KOPT-K1 (cell line): ENCODE measurements around the gene PRRC2C.

Experiments used
- H3K27ac ChIP-seq: fragments of 200-600 bp; sonication (generic); 2 replicates; pipeline ENCODE4 v1.5.1; 2016; ENCODE audit warnings: antibody characterized with exemption, mild to moderate bottlenecking, low read depth, low read length; ENCODE audit not compliant: poor library complexity, severe bottlenecking
- H3K36me3 ChIP-seq: fragments of 200-600 bp; sonication (generic); 2 replicates; pipeline ENCODE4 v1.5.1; 2017; ENCODE audit warnings: antibody characterized with exemption, mild to moderate bottlenecking, low read length, moderate library complexity; ENCODE audit not compliant: insufficient read depth
- H3K9me3 ChIP-seq: fragments of 200-600 bp; sonication (generic); 2 replicates; pipeline ENCODE4 v1.5.1; 2017; ENCODE audit warnings: antibody characterized with exemption, low read length, mild to moderate bottlenecking; ENCODE audit not compliant: insufficient read depth, poor library complexity, severe bottlenecking

The PRRC2C gene

GRCh38 chr1:171484760-171485374 lies 463 bp upstream of the PRRC2C start:
- Histone ChIP-seq H3K27ac (peak overlapping the region; percentile 96), H3K36me3 (peaks cover 22% of the 10 kb centered on the region), H3K9me3 (no peaks in the 10 kb centered on the region)

- H3K9me3 ChIP-seq, result no peaks in the 10 kb centered on the region
- peak overlapping the region; percentile 96 for H3K27ac ChIP-seq
- peaks cover 32% of the 10 kb centered on the region for H3K36me3 ChIP-seq
These were observed 754 bp downstream of the PRRC2C start for GRCh38 chr1:171486048-171486519.

- Histone ChIP-seq H3K9me3 (no peaks in the 10 kb centered on the region), H3K27ac (no peak overlapping the region), H3K36me3 (peaks cover 39% of the 10 kb centered on the region)
These were observed 1.7 kb downstream of the PRRC2C start for GRCh38 chr1:171487038-171487437.

- Histone ChIP-seq H3K27ac (no peak overlapping the region), H3K9me3 (no peaks in the 10 kb centered on the region), H3K36me3 (peaks cover 47% of the 10 kb centered on the region)
These were observed 3.0 kb downstream of the PRRC2C start for GRCh38 chr1:171488190-171488929.

- Histone ChIP-seq H3K27ac (no peak overlapping the region), H3K9me3 (no peaks in the 10 kb centered on the region), H3K36me3 (peaks cover 67% of the 10 kb centered on the region)
These were observed 8.7 kb downstream of the PRRC2C start for GRCh38 chr1:171494076-171494475.

GRCh38 chr1:171495444-171495843 lies 10.1 kb downstream of the PRRC2C start:
- Histone ChIP-seq H3K36me3 (peaks cover 67% of the 10 kb centered on the region), H3K27ac (no peak overlapping the region), H3K9me3 (no peaks in the 10 kb centered on the region)

- Histone ChIP-seq H3K9me3 (no peaks in the 10 kb centered on the region), H3K27ac (no peak overlapping the region), H3K36me3 (peaks cover 68% of the 10 kb centered on the region)
These were observed 15.0 kb downstream of the PRRC2C start for GRCh38 chr1:171500304-171500703.

GRCh38 chr1:171500803-171501202 lies 15.5 kb downstream of the PRRC2C start:
- Histone ChIP-seq H3K9me3 (no peaks in the 10 kb centered on the region), H3K36me3 (peaks cover 67% of the 10 kb centered on the region), H3K27ac (no peak overlapping the region)

- no peaks in the 10 kb centered on the region for H3K9me3 ChIP-seq
- H3K36me3 ChIP-seq, result peaks cover 62% of the 10 kb centered on the region
- H3K27ac ChIP-seq, result no peak overlapping the region
These were observed 16.1 kb downstream of the PRRC2C start for GRCh38 chr1:171501305-171502024.

GRCh38 chr1:171506525-171507304 lies 21.4 kb downstream of the PRRC2C start:
- peaks cover 19% of the 10 kb centered on the region for H3K36me3 ChIP-seq
- H3K27ac ChIP-seq, result no peak overlapping the region
- H3K9me3 ChIP-seq, result no peaks in the 10 kb centered on the region

GRCh38 chr1:171507435-171507834 lies 22.1 kb downstream of the PRRC2C start:
- Histone ChIP-seq H3K9me3 (no peaks in the 10 kb centered on the region), H3K27ac (no peak overlapping the region), H3K36me3 (peaks cover 17% of the 10 kb centered on the region)

GRCh38 chr1:171509191-171509590 lies 23.9 kb downstream of the PRRC2C start:
- H3K9me3 ChIP-seq, result no peaks in the 10 kb centered on the region
- H3K36me3 ChIP-seq, result peaks cover 21% of the 10 kb centered on the region
- H3K27ac ChIP-seq, result no peak overlapping the region

- no peaks in the 10 kb centered on the region for H3K9me3 ChIP-seq
- peaks cover 66% of the 10 kb centered on the region for H3K36me3 ChIP-seq
- H3K27ac ChIP-seq, result no peak overlapping the region
These were observed 28.4 kb downstream of the PRRC2C start for GRCh38 chr1:171513743-171514142.

GRCh38 chr1:171515299-171515698 lies 30.0 kb downstream of the PRRC2C start:
- Histone ChIP-seq H3K27ac (no peak overlapping the region), H3K36me3 (peaks cover 82% of the 10 kb centered on the region), H3K9me3 (no peaks in the 10 kb centered on the region)

- Histone ChIP-seq H3K27ac (no peak overlapping the region), H3K9me3 (no peaks in the 10 kb centered on the region), H3K36me3 (peaks cover 86% of the 10 kb centered on the region)
These were observed 30.4 kb downstream of the PRRC2C start for GRCh38 chr1:171515741-171516140.
